Right atrium auricular region (tissue), 2 donors: ENCODE results near the gene DCAF6. TPM values are rescaled to one million over a fixed set of nuclear protein-coding genes. Genes with fewer than 3 reads are reported as not detected.
"Not testable (repeated sequence)": the region's sequence is repeated elsewhere in the genome, so short reads cannot be mapped to it uniquely, and the experiment has no call there.

Experiments
- DNase-seq: peaks from one replicate; pipeline ENCODE4 v3.0.0-alpha.2; 2019; ENCODE audit warnings: low spot score
- H3K27ac ChIP-seq, 2 donors: fragments of 200-600 bp; sonication (generic); 1 replicate in 1 of 2; 2 replicates in 1 of 2; pipeline ENCODE4 v1.5.1; 2016 to 2019
- H3K27me3 ChIP-seq, 2 donors: fragments of 200-600 bp; sonication (generic); one replicate each; pipeline versions ENCODE4 v1.5.1 to v1.6.0; 2017 to 2019
- H3K36me3 ChIP-seq: fragments of 200-600 bp; sonication (generic); one replicate; pipeline ENCODE4 v1.5.1; 2016
- H3K4me1 ChIP-seq, 2 donors: fragments of 200-600 bp; sonication (generic); one replicate each; pipeline versions ENCODE4 v1.5.1 to v1.6.0; 2017 to 2019
- H3K4me3 ChIP-seq, 2 donors: fragments of 200-600 bp; sonication (generic); 1 replicate in 1 of 2; 2 replicates in 1 of 2; pipeline ENCODE4 v1.5.1; 2017 to 2019; ENCODE audit warnings: mild to moderate bottlenecking in 1 of 2, moderate library complexity in 1 of 2
- H3K9me3 ChIP-seq, 2 donors: fragments of 200-600 bp; sonication (generic); one replicate each; pipeline ENCODE4 v1.5.1; 2019
- total RNA-seq, 2 donors: library from RNA; depleted of rRNA; stranded (reverse); fragments of >200 nt; gene quantifications; one replicate each; pipeline ENCODE4 v1.1.0, GENCODE V29; 2016
- TF ChIP-seq, protein P1 (sequence below), 2 donors: fragments of 200-600 bp; sonication (generic); IDR thresholded peaks; one replicate each; pipeline ENCODE4 v1.5.1; 2019; ENCODE audit warnings: antibody characterized with exemption in 2 of 2

The DCAF6 gene
- total RNA-seq, 2 donors from 2014 or later: 126 to 161 TPM

DNA sequence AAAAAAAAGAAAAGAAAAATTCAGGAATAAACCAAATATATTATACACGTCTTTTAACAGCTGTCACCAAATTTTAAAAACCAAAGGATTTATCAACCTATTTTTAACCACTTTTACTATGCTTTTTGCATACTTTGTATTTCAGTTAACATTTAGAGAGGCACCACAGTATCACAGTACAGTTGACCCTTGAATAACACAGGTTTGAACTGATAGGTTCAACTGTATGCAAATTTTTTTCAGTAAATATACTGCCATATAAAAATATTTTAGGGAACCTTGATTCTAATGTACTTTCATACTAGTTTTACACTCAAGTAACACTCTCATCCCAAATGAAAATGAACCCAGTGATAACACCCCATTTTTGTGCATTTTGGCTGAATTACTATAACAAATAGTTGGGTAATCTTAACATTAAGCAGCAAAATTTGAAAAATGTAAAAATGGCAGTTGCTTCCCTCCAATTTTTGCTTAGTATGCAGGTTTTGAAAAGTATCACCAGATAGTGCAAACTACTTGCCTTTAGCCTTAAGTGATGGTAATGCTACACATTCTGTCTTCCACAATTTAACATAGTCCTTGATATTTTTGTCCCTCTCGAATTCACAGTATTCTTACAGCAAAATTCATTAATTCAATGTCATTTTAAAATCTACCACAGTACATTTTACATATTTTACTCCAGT, 11.8 kb upstream of the DCAF6 start:
- Histone ChIP-seq H3K27ac (no peak overlapping the region), H3K4me3 (no peak overlapping the region), H3K36me3 (no peaks in the 10 kb centered on the region), H3K4me1 (peaks cover 0 to 15% of the 10 kb centered on the region in 2 donors), H3K9me3 (no peaks in the 10 kb centered on the region), H3K27me3 (no peaks in the 10 kb centered on the region)
- no peak for DNase-seq
- TF ChIP-seq, protein P1, sequence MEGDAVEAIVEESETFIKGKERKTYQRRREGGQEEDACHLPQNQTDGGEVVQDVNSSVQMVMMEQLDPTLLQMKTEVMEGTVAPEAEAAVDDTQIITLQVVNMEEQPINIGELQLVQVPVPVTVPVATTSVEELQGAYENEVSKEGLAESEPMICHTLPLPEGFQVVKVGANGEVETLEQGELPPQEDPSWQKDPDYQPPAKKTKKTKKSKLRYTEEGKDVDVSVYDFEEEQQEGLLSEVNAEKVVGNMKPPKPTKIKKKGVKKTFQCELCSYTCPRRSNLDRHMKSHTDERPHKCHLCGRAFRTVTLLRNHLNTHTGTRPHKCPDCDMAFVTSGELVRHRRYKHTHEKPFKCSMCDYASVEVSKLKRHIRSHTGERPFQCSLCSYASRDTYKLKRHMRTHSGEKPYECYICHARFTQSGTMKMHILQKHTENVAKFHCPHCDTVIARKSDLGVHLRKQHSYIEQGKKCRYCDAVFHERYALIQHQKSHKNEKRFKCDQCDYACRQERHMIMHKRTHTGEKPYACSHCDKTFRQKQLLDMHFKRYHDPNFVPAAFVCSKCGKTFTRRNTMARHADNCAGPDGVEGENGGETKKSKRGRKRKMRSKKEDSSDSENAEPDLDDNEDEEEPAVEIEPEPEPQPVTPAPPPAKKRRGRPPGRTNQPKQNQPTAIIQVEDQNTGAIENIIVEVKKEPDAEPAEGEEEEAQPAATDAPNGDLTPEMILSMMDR (IDR thresholded peaks at IDR 0.05): no peak

DNA sequence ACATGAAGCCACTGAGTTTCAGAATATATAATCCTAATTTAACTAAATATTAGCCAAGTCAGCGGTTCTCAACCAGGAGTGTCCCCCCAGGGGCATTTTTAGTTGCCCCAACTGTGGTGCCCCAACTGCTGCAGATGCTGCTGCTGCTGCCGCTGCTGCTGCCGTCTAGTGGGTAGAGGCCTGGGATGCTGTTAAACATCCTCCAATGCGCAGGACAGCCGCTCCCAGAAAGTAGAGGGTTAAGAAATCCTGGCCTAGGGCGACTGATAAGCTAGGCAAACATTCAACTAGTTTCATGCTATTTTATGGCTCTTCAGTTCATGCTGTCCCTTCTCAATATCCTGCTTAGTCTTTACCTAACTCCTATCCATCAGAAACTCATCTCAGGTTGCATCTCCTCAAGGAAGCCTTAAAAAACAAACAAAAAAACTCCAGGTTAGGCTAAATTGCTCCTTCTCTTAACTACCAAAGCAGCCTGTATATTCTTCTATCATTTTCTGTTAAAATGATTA, 9.9 kb upstream of the DCAF6 start:
- Histone ChIP-seq H3K4me1 (peaks cover 0 to 15% of the 10 kb centered on the region in 2 donors), H3K9me3 (no peaks in the 10 kb centered on the region), H3K27me3 (no peaks in the 10 kb centered on the region), H3K36me3 (no peaks in the 10 kb centered on the region), H3K4me3 (no peak overlapping the region), H3K27ac (no peak overlapping the region)
- DNase-seq: no peak
- TF ChIP-seq, protein P1 (IDR thresholded peaks at IDR 0.05): no peak

DNA sequence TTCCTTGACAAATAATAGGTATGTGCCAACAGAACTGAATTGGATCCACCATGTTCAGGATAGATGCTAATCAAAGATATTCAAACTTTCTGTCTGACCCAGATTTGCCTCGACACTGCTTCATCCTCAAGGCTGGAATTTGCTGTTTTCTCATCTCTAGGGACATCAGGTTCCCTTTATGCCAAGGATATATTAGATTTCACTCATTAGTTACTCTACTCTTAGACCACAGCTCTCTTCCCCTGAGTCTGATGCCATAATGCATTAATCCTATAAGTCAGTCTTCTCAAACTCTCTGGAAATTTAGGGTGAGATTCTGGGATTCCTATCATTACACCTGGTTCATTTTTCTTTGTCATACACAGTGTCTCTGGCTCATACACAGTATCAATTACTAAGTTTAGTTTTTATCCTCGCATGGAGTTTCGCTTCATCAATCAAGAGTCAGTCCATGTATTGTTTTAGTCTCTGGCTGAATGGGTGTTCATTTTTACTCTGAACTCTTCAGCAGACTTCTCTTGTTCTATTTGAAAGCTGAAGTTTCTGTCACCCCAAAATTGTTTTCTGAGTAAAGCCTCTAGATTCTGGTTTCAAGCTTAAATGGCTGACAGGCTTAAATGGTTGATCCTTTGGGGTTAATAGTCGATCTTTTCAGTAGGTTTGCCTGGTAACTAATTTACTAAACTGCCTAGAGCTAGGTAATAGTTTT, 9.3 kb upstream of the DCAF6 start:
- Histone ChIP-seq H3K36me3 (no peaks in the 10 kb centered on the region), H3K27ac (no peak overlapping the region), H3K9me3 (no peaks in the 10 kb centered on the region), H3K4me1 (peaks cover 0 to 10% of the 10 kb centered on the region in 2 donors), H3K4me3 (no peak overlapping the region), H3K27me3 (no peaks in the 10 kb centered on the region)
- TF ChIP-seq, protein P1 (IDR thresholded peaks at IDR 0.05): no peak
- no peak for DNase-seq

DNA sequence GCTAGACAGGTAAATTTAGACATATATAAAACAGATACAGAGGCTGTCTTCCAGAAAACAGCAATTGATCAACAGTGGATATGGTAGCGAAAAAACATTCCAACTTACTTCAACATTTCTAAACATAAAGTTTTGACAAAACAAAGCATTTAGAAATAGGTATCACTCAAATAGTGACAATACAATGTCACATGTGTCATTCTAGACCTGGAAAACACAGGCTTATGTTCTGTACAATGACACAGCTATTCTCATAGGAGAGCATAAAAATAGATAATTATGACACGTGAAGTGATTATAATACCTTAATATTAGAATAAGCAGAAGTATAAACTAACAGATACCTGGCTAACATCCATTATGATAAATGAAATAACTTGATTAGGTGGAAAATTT, 8.0 kb upstream of the DCAF6 start:
- H3K4me1 ChIP-seq: peaks cover 0 to 8% of the 10 kb centered on the region in 2 donors
- H3K4me3 ChIP-seq: no peak overlapping the region
- no peak overlapping the region for H3K27ac ChIP-seq

DNA sequence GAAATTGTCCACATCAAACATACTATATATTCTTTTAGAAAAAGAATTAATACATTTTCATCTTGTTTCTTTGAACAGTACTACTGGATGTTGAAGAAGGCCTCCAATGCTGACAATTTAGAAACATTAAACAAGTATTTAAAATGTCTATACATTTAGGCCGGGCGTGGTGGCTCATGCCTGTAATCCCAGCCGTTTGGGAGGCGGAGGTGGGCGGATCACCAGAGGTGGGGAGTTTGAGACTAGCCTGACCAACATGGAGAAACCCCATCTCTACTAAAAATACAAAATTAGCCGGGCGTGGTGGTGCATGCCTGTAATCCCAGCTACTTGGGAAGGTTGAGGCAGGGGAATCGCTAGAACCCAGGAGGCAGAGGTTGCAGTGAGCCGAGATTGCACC, 7.6 kb upstream of the DCAF6 start:
- H3K4me1 ChIP-seq: peaks cover 0 to 12% of the 10 kb centered on the region in 2 donors

More for the DNA sequence above, 8.0 kb upstream of the DCAF6 start:
- no peaks in the 10 kb centered on the region for H3K36me3 ChIP-seq
- no peaks in the 10 kb centered on the region for H3K9me3 ChIP-seq
- no peaks in the 10 kb centered on the region for H3K27me3 ChIP-seq
- no peak for DNase-seq
- TF ChIP-seq, protein P1 (IDR thresholded peaks at IDR 0.05): no peak

DNA sequence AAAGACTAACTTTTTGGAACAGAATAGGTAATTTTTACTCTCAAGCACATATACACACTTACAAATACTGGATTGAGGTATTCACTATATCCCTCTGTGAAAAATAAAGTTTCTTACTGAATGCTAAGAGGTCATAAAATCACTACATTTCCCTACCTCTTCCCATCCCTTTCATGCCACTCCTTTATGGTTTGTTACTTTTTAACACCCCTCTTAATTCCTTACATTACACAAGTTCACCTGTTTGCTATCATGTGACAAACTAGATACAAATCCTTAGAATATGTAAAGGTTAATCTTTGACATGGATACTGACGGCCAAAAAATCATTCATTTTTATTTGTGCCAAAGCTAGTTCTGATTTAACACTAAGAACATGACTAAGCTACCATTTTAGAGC, 6.8 kb upstream of the DCAF6 start:
- no peak for DNase-seq
- H3K4me1 ChIP-seq: peaks cover 0 to 20% of the 10 kb centered on the region in 2 donors
- no peaks in the 10 kb centered on the region for H3K27me3 ChIP-seq
- no peak overlapping the region for H3K4me3 ChIP-seq
- H3K9me3 ChIP-seq: no peaks in the 10 kb centered on the region
- no peaks in the 10 kb centered on the region for H3K36me3 ChIP-seq
- TF ChIP-seq, protein P1 (IDR thresholded peaks at IDR 0.05): no peak
- H3K27ac ChIP-seq: no peak overlapping the region

More for the DNA sequence above, 7.6 kb upstream of the DCAF6 start:
- H3K4me3 ChIP-seq, H3K36me3 ChIP-seq, DNase-seq, H3K27ac ChIP-seq, H3K27me3 ChIP-seq, H3K9me3 ChIP-seq: not testable (repeated sequence)
